ENCODE measurements around the gene PRKRA. TPM values are rescaled to one million over a fixed set of nuclear protein-coding genes. Genes with fewer than 3 reads are reported as not detected.
A peak's percentile ranks its signal among the peaks of the same experiment; 100 is the strongest.

PRKRA gene
- total and polyA plus RNA-seq, 9 of the 15 experiments (the other 6 are each of a cell fraction or from before 2014, with no cell fraction given) = 14.1 to 78.1 (median 52.3) TPM

DNA sequence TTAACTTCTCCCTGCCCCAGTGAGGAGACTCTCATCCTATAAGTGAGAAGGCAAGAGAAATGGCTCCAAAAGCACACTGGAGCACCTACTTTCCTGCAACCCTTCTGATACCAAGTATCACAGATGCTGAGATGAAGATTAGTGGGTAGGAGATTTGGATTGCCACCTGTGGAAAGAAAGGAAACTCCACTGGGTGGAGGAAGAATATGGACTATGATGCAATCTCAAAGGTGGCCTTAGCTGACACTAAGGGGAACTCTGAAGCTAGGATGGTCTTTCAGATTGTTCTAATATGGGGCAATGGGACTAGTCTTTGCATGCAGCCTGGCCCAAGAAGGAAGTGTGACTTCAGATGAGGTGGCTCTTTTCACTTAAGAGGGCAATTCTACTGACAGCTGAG, 21.6 kb downstream of the PRKRA start:
- no TSS peak for BruUV-seq (replicated peaks)
- Histone ChIP-seq H3K27ac (ENCODE audit: extremely low read depth, low read depth, low read length) (peak overlapping the region; percentile 69; the same call in 2 of the 3 replicates), H3K4me3 (no peak overlapping the region), H3K27me3 (ENCODE audit: control insufficient read depth in 2 of 2, insufficient read depth in 2 of 2, low read length in 2 of 2) (no peaks in the 10 kb centered on the region), H3K79me2 (ENCODE audit: control insufficient read depth, insufficient read depth, low read length) (no peaks in the 10 kb centered on the region), H3K4me1 (replicated peaks in 1 of 2; ENCODE audit: control insufficient read depth in 2 of 2, insufficient read depth in 2 of 2, low read length in 2 of 2) (peaks cover 18 to 23% of the 10 kb centered on the region in 2 experiments), H4K20me1 (replicated peaks; ENCODE audit: control insufficient read depth, insufficient read depth, low read length) (no peaks in the 10 kb centered on the region), H3K9me1 (ENCODE audit: control insufficient read depth, insufficient read depth, low read length) (no peaks in the 10 kb centered on the region), H3K9me3 (replicated peaks; ENCODE audit: control insufficient read depth, insufficient read depth, low read depth, low read length) (no peaks in the 10 kb centered on the region), H3K9ac (ENCODE audit: insufficient read depth in 1 of 2, low read depth in 2 of 2, low read length in 2 of 2) (no peak overlapping the region; a peak in 1 of 4 replicates), H2AFZ (ENCODE audit: low read depth, low read length) (no peak overlapping the region), H3K4me2 (ENCODE audit: insufficient read depth, low read length) (peak overlapping the region; percentile 53; the same call in 1 of the 2 replicates), H3K36me3 (ENCODE audit: control insufficient read depth, insufficient read depth, low read length) (peaks cover 67% of the 10 kb centered on the region; the same call in 2 of the 3 replicates)
- CTCF ChIA-PET (ENCODE audit: low intra/inter-chr PET ratio) = no interaction called here
- POLR2A ChIA-PET = interaction anchor here (0.5 to 2.2 kb wide), 7 partner anchors 10 to 293 kb away, joined by 3 to 21 read pairs (median 4); partner anchors contain the start of genes PJVK and PRKRA
- DNase-seq (ENCODE audit: extremely low read depth in 1 of 4, low spot score in 3 of 4) = no peak
- FAIRE-seq = no peak
- peak; percentile 51 for ATAC-seq
- in situ Hi-C loops (cut with MboI) = no loop called here
- intact Hi-C loops (cut with micrococcal nuclease) = no loop called here
- TF ChIP-seq, protein P1, sequence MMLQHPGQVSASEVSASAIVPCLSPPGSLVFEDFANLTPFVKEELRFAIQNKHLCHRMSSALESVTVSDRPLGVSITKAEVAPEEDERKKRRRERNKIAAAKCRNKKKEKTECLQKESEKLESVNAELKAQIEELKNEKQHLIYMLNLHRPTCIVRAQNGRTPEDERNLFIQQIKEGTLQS (IDR thresholded peaks at IDR 0.05) = peak; percentile 88
- TF ChIP-seq, protein P1 (CRISPR knock-in tag; conservative IDR thresholded peaks at IDR 0.05) = no peak
- 0 out of 2 replicates have a peak, but pooled peaks have one; percentile 14 for TF ChIP-seq CBFA2T2 (conservative IDR thresholded peaks at IDR 0.05)
- TF ChIP-seq CEBPG (CRISPR knock-in tag; IDR thresholded peaks at IDR 0.05) = peak; percentile 74
- TF ChIP-seq CEBPG (tag; conservative IDR thresholded peaks at IDR 0.05 in 1 of 2, IDR thresholded peaks at IDR 0.05 in 1 of 2) = peak; percentile 77 to 92
- peak; percentile 39; the same call in 1 of the 2 replicates for TF ChIP-seq CBFA2T3 (IDR thresholded peaks at IDR 0.05)
- TF ChIP-seq PTRF (tag; IDR thresholded peaks at IDR 0.05) = no peak
- TF ChIP-seq JUND (IDR thresholded peaks at IDR 0.05; ENCODE audit: borderline replicate concordance, low read depth, low read length) = no peak
- 0 out of 3 replicates have a peak, but pooled peaks have one; percentile 31 for TF ChIP-seq JUND (tag; IDR thresholded peaks at IDR 0.05; ENCODE audit: borderline replicate concordance, low read depth, low read length)
- TF ChIP-seq SMAD4 (CRISPR knock-in tag; conservative IDR thresholded peaks at IDR 0.05) = 0 out of 2 replicates have a peak, but pooled peaks have one; percentile 30
- no peak for TF ChIP-seq HDAC8 (tag; IDR thresholded peaks at IDR 0.05)
- TF ChIP-seq, protein P2, sequence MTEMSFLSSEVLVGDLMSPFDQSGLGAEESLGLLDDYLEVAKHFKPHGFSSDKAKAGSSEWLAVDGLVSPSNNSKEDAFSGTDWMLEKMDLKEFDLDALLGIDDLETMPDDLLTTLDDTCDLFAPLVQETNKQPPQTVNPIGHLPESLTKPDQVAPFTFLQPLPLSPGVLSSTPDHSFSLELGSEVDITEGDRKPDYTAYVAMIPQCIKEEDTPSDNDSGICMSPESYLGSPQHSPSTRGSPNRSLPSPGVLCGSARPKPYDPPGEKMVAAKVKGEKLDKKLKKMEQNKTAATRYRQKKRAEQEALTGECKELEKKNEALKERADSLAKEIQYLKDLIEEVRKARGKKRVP (CRISPR knock-in tag; IDR thresholded peaks at IDR 0.05) = 0 out of 2 replicates have a peak, but pooled peaks have one; percentile 57
- peak; percentile 25 to 34; a peak in 2 of 4 replicates for TF ChIP-seq TRIM24 (IDR thresholded peaks at IDR 0.05)
- TF ChIP-seq, protein P3, sequence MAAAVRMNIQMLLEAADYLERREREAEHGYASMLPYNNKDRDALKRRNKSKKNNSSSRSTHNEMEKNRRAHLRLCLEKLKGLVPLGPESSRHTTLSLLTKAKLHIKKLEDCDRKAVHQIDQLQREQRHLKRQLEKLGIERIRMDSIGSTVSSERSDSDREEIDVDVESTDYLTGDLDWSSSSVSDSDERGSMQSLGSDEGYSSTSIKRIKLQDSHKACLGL (CRISPR knock-in tag; IDR thresholded peaks at IDR 0.05; ENCODE audit: borderline replicate concordance, poor library complexity, severe bottlenecking) = no peak
- TF ChIP-seq TCF7L2 (IDR thresholded peaks at IDR 0.05; ENCODE audit: low read depth, low read length) = no peak
- no peak for TF ChIP-seq PML (IDR thresholded peaks at IDR 0.05; ENCODE audit: low read length)
- TF ChIP-seq ARID1B (IDR thresholded peaks at IDR 0.05) = 0 out of 2 replicates have a peak, but pooled peaks have one; percentile 21
- peak; percentile 93 for TF ChIP-seq CEBPB (tag; IDR thresholded peaks at IDR 0.05)
- no peak for TF ChIP-seq PKNOX1 (IDR thresholded peaks at IDR 0.05)
- TF ChIP-seq TAL1 (IDR thresholded peaks at IDR 0.05) = peak; percentile 12; the same call in 1 of the 2 replicates
- no peak for TF ChIP-seq HNRNPK (IDR thresholded peaks at IDR 0.05; ENCODE audit: low read depth, low read length, poor library complexity, severe bottlenecking)

Measured in K562 (cell line).